HepG2 (cell line): ENCODE data around the gene SLC4A11. TPM values are rescaled to one million over a fixed set of nuclear protein-coding genes. Genes with fewer than 3 reads are reported as not detected.

Experiments
- ATAC-seq: fragments of 200-7000 bp; cut with Tn5 transposase; 3 replicates; pipeline ENCODE4 v1.9.1; 2020; ENCODE audit warnings: mild to moderate bottlenecking, moderate library complexity
- BruUV-seq: library from RNA; stranded (reverse); fragments of 400-500 nt; replicated peaks from 2 replicates; lab custom pipeline; 2021; lab: Mats Ljungman, UMichigan
- CTCF ChIA-PET: fragments of 300-600 bp; formaldehyde crosslinking; extraction: SDS; loops from one replicate; lab custom pipeline; 2021; ENCODE audit warnings: low total read pairs, inconsistent platforms, low intra/inter-chr PET ratio; lab: Yijun Ruan, JAX
- POLR2A ChIA-PET: fragments of 350-600 bp; sonication (Branson Sonifier 250); formaldehyde crosslinking; loops from one replicate; lab custom pipeline; 2020; ENCODE audit warnings: antibody characterized with exemption, inconsistent platforms; lab: Yijun Ruan, JAX
- DNase-seq: peaks from one replicate; pipeline ENCODE4 v3.0.0-alpha.2; 2015; ENCODE audit warnings: low spot score
- FAIRE-seq: peaks from 3 replicates; lab custom pipeline; 2011; peaks lifted over from hg19 to GRCh38; lab: Jason Lieb, UNC
- H2AFZ ChIP-seq: one replicate; pipeline ENCODE4 v1.6.1; 2011; ENCODE audit warnings: low read length, inconsistent platforms
- H3K27ac ChIP-seq: fragments of 300-600 bp; 3 replicates; pipeline ENCODE4 v1.8.0; 2011; ENCODE audit warnings: mixed run types, mild to moderate bottlenecking, mixed read lengths, low read length, inconsistent platforms; ENCODE audit not compliant: insufficient read depth; ENCODE audit errors: extremely low read length
- H3K27me3 ChIP-seq, 2 experiments: fragments of 200-600 bp in 1 of 2; 2 replicates in 1 of 2; 3 replicates in 1 of 2; pipeline versions ENCODE4 v1.6.0 to v1.8.0; 2011; ENCODE audit warnings: low read length in 2 of 2, mild to moderate bottlenecking in 2 of 2, moderate library complexity in 2 of 2, inconsistent platforms in 1 of 2; ENCODE audit not compliant: insufficient read depth in 2 of 2, control insufficient read depth in 1 of 2
- H3K36me3 ChIP-seq, 2 experiments: fragments of 200-600 bp in 1 of 2; replicated peaks in 1 of 2; 2 replicates in 1 of 2; 3 replicates in 1 of 2; pipeline versions ENCODE4 v1.5.1 to v1.8.0; 2011; ENCODE audit warnings: low read length in 2 of 2, inconsistent platforms in 1 of 2; ENCODE audit not compliant: insufficient read depth in 2 of 2, control insufficient read depth in 1 of 2
- H3K4me1 ChIP-seq: 2 replicates; pipeline ENCODE4 v1.5.1; 2012; ENCODE audit warnings: low read length, inconsistent platforms; ENCODE audit not compliant: insufficient read depth
- H3K4me2 ChIP-seq: 2 replicates; pipeline ENCODE4 v1.6.0; 2011; ENCODE audit warnings: low read depth, low read length, inconsistent platforms
- H3K4me3 ChIP-seq, 3 experiments: fragments of 200-600 bp in 1 of 3; sonication (generic), shearing (Covaris generic) in 1 of 3; replicated peaks in 1 of 3; 2 replicates each; pipeline ENCODE4 v1.5.1; 2011 to 2016; ENCODE audit warnings: low read length in 3 of 3, inconsistent platforms in 2 of 3, low read depth in 2 of 3, mild to moderate bottlenecking in 2 of 3, control low read depth in 1 of 3, mixed read lengths in 1 of 3; ENCODE audit not compliant: insufficient read depth in 1 of 3
- H3K79me2 ChIP-seq: one replicate; pipeline ENCODE4 v1.6.1; 2011; ENCODE audit warnings: low read length, inconsistent platforms; ENCODE audit not compliant: insufficient read depth
- H3K9ac ChIP-seq: 2 replicates; pipeline ENCODE4 v1.6.0; 2011; ENCODE audit warnings: mild to moderate bottlenecking, low read depth, low read length, inconsistent platforms; ENCODE audit not compliant: insufficient read depth
- H3K9me3 ChIP-seq: 2 replicates; pipeline ENCODE4 v1.5.1; 2012; ENCODE audit warnings: mild to moderate bottlenecking, low read length
- H4K20me1 ChIP-seq: 2 replicates; pipeline ENCODE4 v1.6.0; 2011; ENCODE audit warnings: inconsistent platforms, mild to moderate bottlenecking, low read length, moderate library complexity; ENCODE audit not compliant: insufficient read depth
- AGO2 ChIP-seq: fragments of 200-400 bp; formaldehyde crosslinking; optimal IDR thresholded peaks from 2 replicates; pipeline ENCODE3; 2017; ENCODE audit warnings: mild to moderate bottlenecking, low read depth, low read length, moderate library complexity
- BHLHE40 ChIP-seq: IDR thresholded peaks from 2 replicates; pipeline ENCODE4 v1.6.1; 2011; ENCODE audit warnings: low read length, improper control_type of control experiment
- MED13 ChIP-seq: sonication (generic); formaldehyde crosslinking; IDR thresholded peaks from 2 replicates; pipeline ENCODE4 v1.5.0; 2020; ENCODE audit warnings: missing genetic modification reagents
- SRF ChIP-seq: IDR thresholded peaks from 2 replicates; pipeline ENCODE4 v1.6.1; 2011; ENCODE audit warnings: mild to moderate bottlenecking, low read depth, low read length, moderate library complexity
- ZNF256 ChIP-seq: sonication (generic); formaldehyde crosslinking; conservative IDR thresholded peaks from 2 replicates; pipeline ENCODE4 v1.4.0; 2020; ENCODE audit warnings: missing genetic modification reagents
- ZNF33B ChIP-seq: sonication (generic); formaldehyde crosslinking; IDR thresholded peaks from 2 replicates; pipeline ENCODE4 v1.5.1; 2020; ENCODE audit warnings: mild to moderate bottlenecking, missing genetic modification reagents
- ZNF644 ChIP-seq: IDR thresholded peaks from 2 replicates; pipeline ENCODE4 v1.6.1; 2016; ENCODE audit warnings: low read depth
- ZNF788 ChIP-seq: sonication (generic); formaldehyde crosslinking; IDR thresholded peaks from 2 replicates; pipeline ENCODE4 v1.5.0; 2020; ENCODE audit warnings: mild to moderate bottlenecking, missing genetic modification reagents, borderline replicate concordance
- WGBS: methylation state at CpG from one replicate; pipeline ENCODE4 v1.1.6; 2017; ENCODE audit warnings: low lambda C conversion rate; 5-methylcytosine and 5-hydroxymethylcytosine counted together
- in situ Hi-C: cut with HindIII; loops from 2 replicates; pipeline ENCODE4 v1.10.0; 2017; ENCODE audit warnings: low pct_unique_long_range_greater_than_20kb; ENCODE audit not compliant: extremely low pct_ligation_motif_present
- intact Hi-C: fragments of 100-400 bp; cut with micrococcal nuclease; formaldehyde crosslinking; loops from one replicate; pipeline ENCODE4 v1.10.0; 2022; ENCODE audit not compliant: unreplicated experiment
- polyA plus RNA-seq, 8 experiments: library from polyadenylated mRNA; depleted of rRNA in 3 of 8; stranded (reverse) in 7 of 8; unstranded in 1 of 8; fragments of >200 nt; fragmentation: Illumina TruSeq in 4 of 8; extraction: Trizol in 4 of 8; gene quantifications; 2 replicates each; pipeline versions ENCODE4 v1.2.1 to v1.2.3, GENCODE V29; 2011 to 2016; ENCODE audit warnings: low read depth in 4 of 8, missing spikeins in 1 of 8, mixed read lengths in 1 of 8; ENCODE audit not compliant: insufficient read depth in 1 of 8
- total RNA-seq, 5 experiments: library from RNA; depleted of rRNA; stranded (reverse); fragments of >200 nt; fragmentation: Illumina TruSeq; extraction: Trizol; gene quantifications; 2 replicates each; pipeline ENCODE4 v1.2.3, GENCODE V29; 2016; ENCODE audit warnings: low read depth in 1 of 5
- TF ChIP-seq, protein P1 (sequence below): sonication (generic); formaldehyde crosslinking; IDR thresholded peaks from 2 replicates; pipeline ENCODE4 v1.5.0; 2020; ENCODE audit warnings: mild to moderate bottlenecking, missing genetic modification reagents

The SLC4A11 gene
- total and polyA plus RNA-seq, 2 of the 13 experiments (the other 11 are each of a cell fraction or from before 2014, with no cell fraction given), result 3.9 to 27.0 TPM

DNA sequence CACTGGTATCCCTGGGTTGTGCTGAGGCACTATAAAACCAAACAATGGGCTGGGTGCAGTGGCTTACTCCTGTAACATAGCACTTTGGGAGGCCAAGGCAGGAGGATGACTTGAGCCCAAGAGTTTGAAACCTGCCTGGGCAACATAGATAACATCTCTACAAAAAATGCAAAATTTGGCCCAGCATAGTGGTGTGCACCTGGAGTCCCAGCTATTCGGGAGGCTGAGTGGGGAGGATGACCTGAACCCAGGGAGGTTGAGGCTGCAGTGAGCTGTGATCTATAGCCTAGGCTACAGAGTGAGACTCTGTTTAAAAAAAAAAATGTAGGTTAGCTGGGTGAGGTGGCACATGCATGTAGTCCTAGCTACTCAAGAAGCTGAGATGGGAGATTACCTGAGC is 7.7 kb upstream of the SLC4A11 start:
- Histone ChIP-seq H3K4me2 (no peak overlapping the region), H3K36me3 (no peaks in the 10 kb centered on the region), H3K4me1 (peaks cover 58% of the 10 kb centered on the region), H4K20me1 (no peaks in the 10 kb centered on the region), H3K9ac (no peak overlapping the region), H3K4me3 (no peak overlapping the region), H3K27me3 (peaks cover 3 to 11% of the 10 kb centered on the region in 2 experiments; a peak in 3 of 5 replicates), H3K9me3 (no peaks in the 10 kb centered on the region), H3K27ac (no peak overlapping the region), H2AFZ (no peak overlapping the region), H3K79me2 (no peaks in the 10 kb centered on the region)
- FAIRE-seq (no peak), ATAC-seq (no peak), DNase-seq (no peak)
- 67% methylated on average over 1 of the region's 1 CpG for WGBS
- in situ Hi-C loops, result no loop called here
- TF ChIP-seq, protein P1, sequence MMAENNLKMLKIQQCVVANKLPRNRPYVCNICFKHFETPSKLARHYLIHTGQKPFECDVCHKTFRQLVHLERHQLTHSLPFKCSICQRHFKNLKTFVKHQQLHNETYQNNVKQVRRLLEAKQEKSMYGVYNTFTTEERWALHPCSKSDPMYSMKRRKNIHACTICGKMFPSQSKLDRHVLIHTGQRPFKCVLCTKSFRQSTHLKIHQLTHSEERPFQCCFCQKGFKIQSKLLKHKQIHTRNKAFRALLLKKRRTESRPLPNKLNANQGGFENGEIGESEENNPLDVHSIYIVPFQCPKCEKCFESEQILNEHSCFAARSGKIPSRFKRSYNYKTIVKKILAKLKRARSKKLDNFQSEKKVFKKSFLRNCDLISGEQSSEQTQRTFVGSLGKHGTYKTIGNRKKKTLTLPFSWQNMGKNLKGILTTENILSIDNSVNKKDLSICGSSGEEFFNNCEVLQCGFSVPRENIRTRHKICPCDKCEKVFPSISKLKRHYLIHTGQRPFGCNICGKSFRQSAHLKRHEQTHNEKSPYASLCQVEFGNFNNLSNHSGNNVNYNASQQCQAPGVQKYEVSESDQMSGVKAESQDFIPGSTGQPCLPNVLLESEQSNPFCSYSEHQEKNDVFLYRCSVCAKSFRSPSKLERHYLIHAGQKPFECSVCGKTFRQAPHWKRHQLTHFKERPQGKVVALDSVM (CRISPR knock-in tag), result peak; percentile 83
- no peak for TF ChIP-seq MED13
- ChIA-PET CTCF (no interaction called here), POLR2A (interaction anchor here (0.6 to 7.9 kb wide), 3 partner anchors 8 to 26 kb away, joined by 3 to 110 read pairs (median 3); no protein-coding TSS in a partner anchor)
- intact Hi-C loops, result loop anchor here (10.0 kb wide), 1 partner anchor 82 kb away; no protein-coding TSS in a partner anchor
- BruUV-seq, result no TSS peak

GRCh38 chr20:3245711-3246110 is 6.7 kb upstream of the SLC4A11 start:
- peaks cover 3 to 19% of the 10 kb centered on the region in 2 experiments; a peak in 4 of 5 replicates for H3K27me3 ChIP-seq
- FAIRE-seq (no peak), DNase-seq (no peak), ATAC-seq (no peak)
- H3K36me3 ChIP-seq, result no peaks in the 10 kb centered on the region
- intact Hi-C loops, result loop anchor here (10.0 kb wide), 1 partner anchor 81 kb away; no protein-coding TSS in a partner anchor
- H3K4me3 ChIP-seq, result no peak overlapping the region
- H3K27ac ChIP-seq, result no peak overlapping the region
- H3K4me1 ChIP-seq, result peaks cover 68% of the 10 kb centered on the region
- in situ Hi-C loops, result no loop called here
- H3K4me2 ChIP-seq, result no peak overlapping the region
- ChIA-PET POLR2A (interaction anchor here (7.9 kb wide), 1 partner anchor 25 kb away, joined by 110 read pairs; no protein-coding TSS in a partner anchor), CTCF (no interaction called here)
- 37% methylated on average over 4 of the region's 4 CpGs for WGBS
- TF ChIP-seq ZNF644 (peak; percentile 71; the same call in 1 of the 2 replicates), ZNF256 (CRISPR knock-in tag) (no peak), ZNF33B (CRISPR knock-in tag) (no peak), SRF (no peak), AGO2 (no peak), BHLHE40 (no peak), ZNF788 (CRISPR knock-in tag) (no peak)
- no peak overlapping the region for H2AFZ ChIP-seq
- no peaks in the 10 kb centered on the region for H3K79me2 ChIP-seq
- H3K9me3 ChIP-seq, result no peaks in the 10 kb centered on the region
- H3K9ac ChIP-seq, result no peak overlapping the region
- H4K20me1 ChIP-seq, result no peaks in the 10 kb centered on the region
- no TSS peak for BruUV-seq
